HepG2 (cell line): ENCODE results near the gene GLIS2. TPM values are rescaled to one million over a fixed set of nuclear protein-coding genes. Genes with fewer than 3 reads are reported as not detected.

ENCODE experiments used
- ARNTL ChIP-seq: sonication (generic); formaldehyde crosslinking; IDR thresholded peaks from 2 replicates; pipeline ENCODE4 v1.4.0; 2020; ENCODE audit warnings: mild to moderate bottlenecking, missing genetic modification reagents
- HMGXB3 ChIP-seq: sonication (generic); formaldehyde crosslinking; IDR thresholded peaks from 2 replicates; pipeline ENCODE4 v1.4.0; 2020; ENCODE audit warnings: missing genetic modification reagents, borderline replicate concordance
- KAT7 ChIP-seq: IDR thresholded peaks from 2 replicates; pipeline ENCODE4 v1.6.1; 2018; ENCODE audit warnings: borderline replicate concordance, missing compliant biosample characterization
- MXI1 ChIP-seq: IDR thresholded peaks from 3 replicates; pipeline ENCODE4 v1.6.1; 2012; ENCODE audit warnings: low read depth, low read length, inconsistent platforms, borderline replicate concordance
- PTBP1 ChIP-seq: fragments of 200-400 bp; formaldehyde crosslinking; IDR thresholded peaks from 2 replicates; pipeline ENCODE4 v1.6.1; 2018; ENCODE audit warnings: low read length, low read depth; ENCODE audit not compliant: poor library complexity, severe bottlenecking
- THRA ChIP-seq: sonication (generic); formaldehyde crosslinking; IDR thresholded peaks from 2 replicates; pipeline ENCODE4 v1.4.0; 2020; ENCODE audit warnings: missing genetic modification reagents, borderline replicate concordance
- ZHX2 ChIP-seq, 2 experiments: sonication (generic) in 1 of 2; formaldehyde crosslinking in 1 of 2; IDR thresholded peaks; 2 replicates each; pipeline versions ENCODE4 v1.6.1 to v1.9.0; 2014 to 2022; ENCODE audit warnings: antibody characterized with exemption in 1 of 2, borderline replicate concordance in 1 of 2, inconsistent platforms in 1 of 2, low read depth in 1 of 2, missing genetic modification reagents in 1 of 2
- ZNF136 ChIP-seq: sonication (generic); formaldehyde crosslinking; IDR thresholded peaks from 2 replicates; pipeline ENCODE4 v1.8.1; 2022; ENCODE audit warnings: low read depth, mild to moderate bottlenecking, moderate library complexity, missing genetic modification reagents
- ZNF232 ChIP-seq: sonication (generic); formaldehyde crosslinking; IDR thresholded peaks from 2 replicates; pipeline ENCODE4 v1.4.0; 2020; ENCODE audit warnings: missing genetic modification reagents, borderline replicate concordance
- ZNF556 ChIP-seq: sonication (generic); formaldehyde crosslinking; IDR thresholded peaks from 2 replicates; pipeline ENCODE4 v1.4.0; 2020; ENCODE audit warnings: mild to moderate bottlenecking, missing genetic modification reagents, borderline replicate concordance
- ZNF709 ChIP-seq: sonication (generic); formaldehyde crosslinking; IDR thresholded peaks from 2 replicates; pipeline ENCODE4 v1.5.0; 2020; ENCODE audit warnings: mild to moderate bottlenecking, missing genetic modification reagents
- ZNF761 ChIP-seq: sonication (generic); formaldehyde crosslinking; conservative IDR thresholded peaks from 2 replicates; pipeline ENCODE4 v1.4.0; 2020; ENCODE audit warnings: mild to moderate bottlenecking, missing genetic modification reagents
- ZNF766 ChIP-seq: sonication (generic); formaldehyde crosslinking; IDR thresholded peaks from 2 replicates; pipeline ENCODE4 v1.5.0; 2020; ENCODE audit warnings: missing genetic modification reagents, borderline replicate concordance
- ZNF878 ChIP-seq: sonication (generic); formaldehyde crosslinking; IDR thresholded peaks from 2 replicates; pipeline ENCODE4 v1.8.1; 2023; ENCODE audit warnings: mild to moderate bottlenecking, missing genetic modification reagents, moderate library complexity
- polyA plus RNA-seq, 8 experiments: library from polyadenylated mRNA; depleted of rRNA in 3 of 8; stranded (reverse) in 7 of 8; unstranded in 1 of 8; fragments of >200 nt; fragmentation: Illumina TruSeq in 4 of 8; extraction: Trizol in 4 of 8; gene quantifications; 2 replicates each; pipeline versions ENCODE4 v1.2.1 to v1.2.3, GENCODE V29; 2011 to 2016; ENCODE audit warnings: low read depth in 4 of 8, missing spikeins in 1 of 8, mixed read lengths in 1 of 8; ENCODE audit not compliant: insufficient read depth in 1 of 8
- total RNA-seq, 5 experiments: library from RNA; depleted of rRNA; stranded (reverse); fragments of >200 nt; fragmentation: Illumina TruSeq; extraction: Trizol; gene quantifications; 2 replicates each; pipeline ENCODE4 v1.2.3, GENCODE V29; 2016; ENCODE audit warnings: low read depth in 1 of 5

Gene GLIS2
- total and polyA plus RNA-seq, 2 of the 13 experiments (the other 11 are each of a cell fraction or from before 2014, with no cell fraction given): 0.28 to 0.29 TPM

- TF ChIP-seq ZHX2 (IDR thresholded peaks at IDR 0.05; ENCODE audit: low read depth) (no peak), ZHX2 (CRISPR knock-in tag; IDR thresholded peaks at IDR 0.05; ENCODE audit: borderline replicate concordance) (peak; percentile 71; the same call in 1 of the 2 replicates), PTBP1 (no peak), ZNF232 (CRISPR knock-in tag) (0 out of 2 replicates have a peak, but pooled peaks have one; percentile 26), ARNTL (CRISPR knock-in tag) (0 out of 2 replicates have a peak, but pooled peaks have one; percentile 66), ZNF556 (CRISPR knock-in tag) (0 out of 2 replicates have a peak, but pooled peaks have one; percentile 45), MXI1 (peak; percentile 79; the same call in 1 of the 3 replicates), THRA (CRISPR knock-in tag) (peak; percentile 11; the same call in 1 of the 2 replicates), ZNF761 (CRISPR knock-in tag) (0 out of 2 replicates have a peak, but pooled peaks have one; percentile 56), ZNF136 (CRISPR knock-in tag) (no peak), ZNF766 (CRISPR knock-in tag) (0 out of 2 replicates have a peak, but pooled peaks have one; percentile 77), KAT7 (no peak), HMGXB3 (CRISPR knock-in tag) (no peak), ZNF878 (CRISPR knock-in tag) (0 out of 2 replicates have a peak, but pooled peaks have one; percentile 21), ZNF709 (CRISPR knock-in tag) (0 out of 2 replicates have a peak, but pooled peaks have one; percentile 68)
These were observed 55.6 kb downstream of the GLIS2 start, which contains the start of gene VASN (continued) for GRCh38 chr16:4371357-4372000.
